CD8-positive, alpha-beta memory T cell (primary cell): Measurements from ENCODE around the gene CEP85. TPM values are rescaled to one million over a fixed set of nuclear protein-coding genes. Genes with fewer than 3 reads are reported as not detected.

Experiments used
- CTCF ChIA-PET: fragments of 350-600 bp; sonication (Branson Sonifier 250); formaldehyde crosslinking; loops from one replicate; lab custom pipeline; 2021; ENCODE audit warnings: antibody characterized with exemption; lab: Charles Lee
- POLR2A ChIA-PET: fragments of 350-600 bp; sonication (Branson Sonifier 250); formaldehyde crosslinking; loops from one replicate; lab custom pipeline; 2021; ENCODE audit warnings: antibody characterized with exemption; lab: Charles Lee
- DNase-seq, 5 donors: peaks; one replicate each; pipeline versions ENCODE4 v3.0.0 to v3.0.0-alpha.2; 2020 to 2022; ENCODE audit warnings: mixed read lengths in 1 of 5
- H3K27ac ChIP-seq: one replicate; pipeline ENCODE4 v1.7.0; 2013; ENCODE audit warnings: low read depth, mild to moderate bottlenecking, low read length, moderate library complexity
- H3K27me3 ChIP-seq: 2 replicates; pipeline ENCODE4 v1.7.0; 2013; ENCODE audit warnings: low read length, mild to moderate bottlenecking; ENCODE audit not compliant: insufficient read depth, poor library complexity, severe bottlenecking
- H3K36me3 ChIP-seq: 2 replicates; pipeline ENCODE4 v1.7.0; 2013; ENCODE audit warnings: mild to moderate bottlenecking, low read length, moderate library complexity; ENCODE audit not compliant: insufficient read depth
- H3K4me1 ChIP-seq: 2 replicates; pipeline ENCODE4 v1.7.0; 2013; ENCODE audit warnings: mild to moderate bottlenecking, low read length, moderate library complexity; ENCODE audit not compliant: insufficient read depth
- H3K4me3 ChIP-seq: 2 replicates; pipeline ENCODE4 v1.7.0; 2013; ENCODE audit warnings: mild to moderate bottlenecking, low read length
- H3K9me3 ChIP-seq: 2 replicates; pipeline ENCODE4 v1.7.0; 2013; ENCODE audit warnings: mild to moderate bottlenecking, low read length
- H3K27ac Mint-ChIP-seq, 8 donors: one replicate each; pipeline ENCODE4 v1.8.0; 2020 to 2021; ENCODE audit warnings: mixed read lengths in 8 of 8, mild to moderate bottlenecking in 6 of 8, inconsistent platforms in 3 of 8, moderate library complexity in 3 of 8
- H3K27me3 Mint-ChIP-seq, 2 donors: one replicate each; pipeline ENCODE4 v1.8.0; 2020 to 2021; ENCODE audit warnings: mixed read lengths in 2 of 2, mild to moderate bottlenecking in 1 of 2, moderate library complexity in 1 of 2
- H3K36me3 Mint-ChIP-seq, 3 donors: one replicate each; pipeline ENCODE4 v1.8.0; 2020 to 2021; ENCODE audit warnings: mixed read lengths in 3 of 3, inconsistent platforms in 1 of 3, mild to moderate bottlenecking in 1 of 3
- H3K4me1 Mint-ChIP-seq, 3 donors: one replicate each; pipeline ENCODE4 v1.8.0; 2020 to 2021; ENCODE audit warnings: mixed read lengths in 3 of 3, inconsistent platforms in 1 of 3, mild to moderate bottlenecking in 1 of 3
- H3K4me3 Mint-ChIP-seq, 7 donors: one replicate each; pipeline ENCODE4 v1.8.0; 2020 to 2021; ENCODE audit warnings: mixed read lengths in 7 of 7, mild to moderate bottlenecking in 6 of 7, moderate library complexity in 4 of 7, inconsistent platforms in 2 of 7
- H3K9me3 Mint-ChIP-seq, 5 donors: one replicate each; pipeline ENCODE4 v1.8.0; 2020 to 2022; ENCODE audit warnings: mixed read lengths in 5 of 5, mild to moderate bottlenecking in 3 of 5, moderate library complexity in 2 of 5, inconsistent platforms in 1 of 5
- polyA plus RNA-seq: library from polyadenylated mRNA; unstranded; fragments of 300-500 nt; fragmentation: Illumina TruSeq; gene quantifications from one replicate; pipeline ENCODE4 v1.2.3, GENCODE V29; 2021
- total RNA-seq, 2 experiments: library from RNA; stranded (reverse); gene quantifications; one replicate each; pipeline ENCODE4 v1.2.3, GENCODE V29; 2021

Gene CEP85
- total and polyA plus RNA-seq, 3 experiments from 2014 or later, result 7.7 to 29.7 (median 28.8) TPM

DNA sequence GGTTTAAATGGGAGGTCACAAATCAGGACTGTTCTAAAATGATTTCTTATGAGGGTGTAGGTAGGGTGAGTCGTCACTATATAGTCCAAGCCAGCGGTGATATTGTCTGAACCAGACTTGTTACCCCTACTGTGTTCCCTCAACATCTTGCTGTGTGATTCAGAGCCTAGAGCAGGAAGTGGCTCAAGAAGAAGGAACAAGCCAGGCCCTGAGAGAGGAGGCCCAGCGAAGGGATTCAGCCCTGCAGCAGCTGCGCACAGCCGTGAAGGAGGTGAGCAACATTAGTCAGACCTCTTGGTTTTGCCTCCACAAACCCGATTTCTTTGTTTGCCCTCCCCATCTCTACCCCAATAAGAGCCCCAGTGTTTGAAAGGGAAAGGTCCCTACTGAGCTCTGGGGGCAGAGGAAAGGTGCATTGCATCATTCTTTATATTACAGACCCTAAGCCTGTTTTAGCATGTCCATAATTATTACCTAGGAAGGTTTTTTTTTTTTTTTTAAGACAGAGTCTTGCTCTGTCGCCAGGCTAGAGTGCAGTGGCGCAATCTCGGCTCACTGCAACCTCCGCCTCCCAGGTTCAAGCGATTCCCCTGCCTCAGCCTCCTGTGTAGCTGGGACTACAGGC is 40.9 kb downstream of the CEP85 start:
- H3K4me3 Mint-ChIP-seq, result no peak overlapping the region
- peaks cover 5 to 41% (median 14%) of the 10 kb centered on the region in 3 donors for H3K36me3 Mint-ChIP-seq
- CTCF ChIA-PET, result interaction anchor here (0.8 to 21.9 kb wide), 22 partner anchors 9 to 141 kb away, joined by 3 to 840 read pairs (median 5); partner anchors contain the start of genes CD52, UBXN11 and ZNF593

DNA sequence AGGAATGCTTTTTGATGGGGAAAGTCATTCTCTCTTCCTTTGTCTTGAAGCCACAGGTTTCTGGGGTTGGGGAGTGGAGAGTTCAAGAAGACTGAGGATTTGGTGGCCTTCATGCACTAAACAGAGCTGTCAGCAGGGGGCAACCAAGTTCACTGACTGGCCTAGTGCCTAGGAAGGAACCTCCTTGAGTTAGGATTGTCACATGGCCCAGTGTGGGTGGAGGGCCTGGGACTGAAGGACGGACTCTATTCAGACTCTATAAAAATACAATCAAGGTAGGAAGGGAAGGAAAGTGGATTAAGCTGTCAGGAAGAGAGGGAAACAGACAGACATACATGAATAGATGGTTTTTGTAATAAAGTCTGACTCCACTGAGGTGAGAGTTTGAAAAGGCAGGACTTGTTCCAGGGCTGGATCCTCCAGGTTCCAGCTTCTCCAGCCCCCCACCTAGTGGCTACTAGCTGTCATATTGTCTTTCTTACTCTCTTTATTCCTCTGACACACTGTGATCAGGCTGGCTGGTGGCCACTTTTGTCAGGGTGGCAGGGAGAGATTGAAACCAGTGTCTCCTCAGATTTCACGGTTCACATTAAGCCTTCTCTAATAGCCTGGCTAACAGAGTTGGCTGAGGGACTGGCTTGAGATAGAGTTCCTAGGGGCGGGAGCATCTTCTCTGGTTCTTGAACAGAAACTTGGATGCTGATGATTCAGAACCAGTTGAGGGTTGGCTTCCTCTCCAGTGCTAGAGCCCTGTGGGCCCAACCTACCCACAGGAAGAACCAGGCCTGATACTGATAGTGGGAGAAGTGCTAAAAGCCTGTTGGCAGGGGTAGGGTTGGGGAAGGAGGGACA is 41.8 kb downstream of the CEP85 start:
- Histone ChIP-seq H3K27me3 (no peaks in the 10 kb centered on the region), H3K4me1 (peaks cover 48% of the 10 kb centered on the region), H3K27ac (peak overlapping the region; percentile 54), H3K9me3 (no peaks in the 10 kb centered on the region), H3K36me3 (peaks cover 21% of the 10 kb centered on the region), H3K4me3 (peak overlapping the region; percentile 19)
- Mint-ChIP-seq H3K36me3 (peaks cover 0 to 39% (median 17%) of the 10 kb centered on the region in 3 donors), H3K27ac (peak overlapping the region; percentile 84 to 99 (median 96)), H3K9me3 (no peaks in the 10 kb centered on the region), H3K4me3 (peak overlapping the region; percentile 35 to 84 (median 67)), H3K4me1 (peaks cover 47 to 52% (median 49%) of the 10 kb centered on the region in 3 donors), H3K27me3 (no peaks in the 10 kb centered on the region)
- CTCF ChIA-PET, result interaction anchor here (0.7 to 21.9 kb wide), 25 partner anchors 10 to 196 kb away, joined by 3 to 840 read pairs (median 5); partner anchors contain the start of genes CD52, CEP85, UBXN11 and ZNF593
- POLR2A ChIA-PET, result interaction anchor here (0.6 to 8.3 kb wide), 7 partner anchors 9 to 142 kb away, joined by 3 to 104 read pairs (median 5); partner anchors contain the start of gene CD52
- peak; percentile 59 to 83 (median 73) for DNase-seq

More for the DNA sequence above, 40.9 kb downstream of the CEP85 start:
- Mint-ChIP-seq H3K9me3 (peaks cover 0 to 2% (median 0%) of the 10 kb centered on the region in 5 donors), H3K4me1 (peaks cover 45 to 52% (median 45%) of the 10 kb centered on the region in 3 donors), H3K27ac (peak overlapping the region in 7 of 8 donors; percentile 5 to 99 (median 31)), H3K27me3 (no peaks in the 10 kb centered on the region)
- H3K4me1 ChIP-seq, result peaks cover 44% of the 10 kb centered on the region
- no peak overlapping the region for H3K4me3 ChIP-seq
- POLR2A ChIA-PET, result interaction anchor here (1.2 to 8.3 kb wide), 4 partner anchors 10 to 142 kb away, joined by 4 to 104 read pairs (median 10); partner anchors contain the start of gene CD52
- H3K36me3 ChIP-seq, result peaks cover 27% of the 10 kb centered on the region
- no peaks in the 10 kb centered on the region for H3K27me3 ChIP-seq
- DNase-seq, result no peak
- peak overlapping the region; percentile 54 for H3K27ac ChIP-seq
- H3K9me3 ChIP-seq, result no peaks in the 10 kb centered on the region

DNA sequence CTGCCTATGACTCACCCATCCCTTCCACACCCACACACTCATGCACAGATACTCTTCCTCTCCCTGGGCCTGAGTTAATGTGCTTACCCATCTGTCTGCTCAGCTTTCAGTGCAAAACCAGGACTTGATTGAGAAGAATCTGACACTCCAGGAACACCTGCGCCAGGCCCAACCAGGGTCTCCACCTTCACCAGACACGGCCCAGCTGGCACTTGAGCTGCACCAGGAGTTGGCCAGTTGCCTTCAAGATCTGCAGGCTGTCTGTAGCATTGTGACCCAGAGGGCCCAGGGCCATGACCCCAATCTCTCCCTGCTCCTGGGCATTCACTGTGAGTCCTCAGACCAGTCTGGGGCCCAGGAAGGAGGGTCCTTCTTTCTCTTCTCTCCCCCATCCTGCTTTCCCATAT is 42.4 kb downstream of the CEP85 start:
- peak overlapping the region; percentile 35 to 84 (median 67) for H3K4me3 Mint-ChIP-seq
- no peaks in the 10 kb centered on the region for H3K9me3 Mint-ChIP-seq
- H3K4me1 Mint-ChIP-seq, result peaks cover 53 to 58% (median 55%) of the 10 kb centered on the region in 3 donors
- no peaks in the 10 kb centered on the region for H3K27me3 Mint-ChIP-seq
- H3K27ac Mint-ChIP-seq, result peak overlapping the region; percentile 84 to 99 (median 96)
- H3K36me3 Mint-ChIP-seq, result peaks cover 5 to 39% (median 21%) of the 10 kb centered on the region in 3 donors
- CTCF ChIA-PET, result interaction anchor here (0.7 to 21.9 kb wide), 23 partner anchors 10 to 149 kb away, joined by 3 to 840 read pairs (median 5); partner anchors contain the start of genes CD52, CEP85 and UBXN11
- Histone ChIP-seq H3K27me3 (no peaks in the 10 kb centered on the region), H3K9me3 (no peaks in the 10 kb centered on the region), H3K36me3 (peaks cover 14% of the 10 kb centered on the region), H3K27ac (peak overlapping the region; percentile 54), H3K4me1 (peaks cover 54% of the 10 kb centered on the region), H3K4me3 (peak overlapping the region; percentile 19)
- POLR2A ChIA-PET, result interaction anchor here (1.3 to 8.3 kb wide), 6 partner anchors 9 to 141 kb away, joined by 3 to 104 read pairs (median 11); partner anchors contain the start of gene CD52
- DNase-seq, result no peak

DNA sequence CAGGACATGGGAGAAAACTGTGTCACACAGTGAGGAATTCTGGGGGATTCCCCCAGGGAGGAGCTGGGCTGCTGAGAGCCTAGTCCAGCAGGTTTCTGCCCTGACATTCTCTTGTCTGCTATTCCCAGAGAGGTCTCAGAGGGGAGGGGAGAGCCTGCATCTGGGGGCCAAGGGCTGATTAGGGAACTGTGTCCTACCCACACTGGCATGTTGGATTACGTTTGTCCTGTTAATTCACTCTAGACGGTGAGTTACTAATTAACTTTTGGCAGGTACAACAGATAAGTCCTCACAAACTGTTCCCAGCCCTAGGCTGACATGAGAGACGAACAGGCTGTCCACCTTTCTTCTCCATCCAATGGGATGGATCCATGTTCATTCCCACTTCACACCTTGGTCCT is 43.3 kb downstream of the CEP85 start:
- no peaks in the 10 kb centered on the region for H3K27me3 ChIP-seq
- no peaks in the 10 kb centered on the region for H3K27me3 Mint-ChIP-seq
- ChIA-PET POLR2A (interaction anchor here (1.0 to 8.3 kb wide), 5 partner anchors 9 to 140 kb away, joined by 3 to 104 read pairs (median 8); partner anchors contain the start of gene CD52), CTCF (interaction anchor here (0.7 to 21.9 kb wide), 10 partner anchors 10 to 139 kb away, joined by 3 to 840 read pairs (median 14); partner anchors contain the start of genes CD52 and UBXN11)
- H3K27ac Mint-ChIP-seq, result peak overlapping the region; percentile 84 to 99 (median 96)
- H3K4me1 ChIP-seq, result peaks cover 62% of the 10 kb centered on the region
- peaks cover 8 to 40% (median 21%) of the 10 kb centered on the region in 3 donors for H3K36me3 Mint-ChIP-seq
- H3K4me1 Mint-ChIP-seq, result peaks cover 58 to 64% (median 63%) of the 10 kb centered on the region in 3 donors
- H3K27ac ChIP-seq, result peak overlapping the region; percentile 54
- no peaks in the 10 kb centered on the region for H3K9me3 Mint-ChIP-seq
- no peaks in the 10 kb centered on the region for H3K9me3 ChIP-seq
- peaks cover 14% of the 10 kb centered on the region for H3K36me3 ChIP-seq
- no peak overlapping the region for H3K4me3 ChIP-seq
- no peak for DNase-seq
- H3K4me3 Mint-ChIP-seq, result peak overlapping the region in 3 of 7 donors; percentile 8 to 76 (median 52)

DNA sequence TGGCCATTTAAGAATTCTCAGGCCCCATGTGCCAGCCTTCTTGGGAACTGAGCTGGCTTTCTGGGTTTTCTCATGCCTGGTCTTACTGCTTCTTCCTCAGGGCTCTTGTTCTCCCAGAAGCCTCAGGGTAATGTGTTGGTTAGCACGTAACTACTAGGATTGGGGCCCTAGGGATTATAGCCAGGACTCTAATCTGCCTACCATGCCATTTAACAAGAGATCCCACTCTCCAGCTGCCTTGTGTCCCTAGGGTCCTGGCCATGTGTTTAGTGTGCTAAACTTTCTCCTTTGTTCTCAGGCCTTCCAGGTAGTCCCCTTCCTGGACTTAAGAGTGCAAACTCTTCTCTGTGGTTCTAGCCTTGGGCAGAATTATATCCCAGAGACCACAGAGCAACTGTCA is 43.7 kb downstream of the CEP85 start:
- H3K9me3 ChIP-seq, result no peaks in the 10 kb centered on the region
- H3K27ac ChIP-seq, result peak overlapping the region; percentile 54
- CTCF ChIA-PET, result interaction anchor here (0.7 to 21.9 kb wide), 7 partner anchors 9 to 119 kb away, joined by 3 to 840 read pairs (median 7); partner anchors contain the start of genes CD52 and UBXN11
- peak overlapping the region; percentile 84 to 99 (median 96) for H3K27ac Mint-ChIP-seq
- H3K4me1 Mint-ChIP-seq, result peaks cover 63 to 69% (median 67%) of the 10 kb centered on the region in 3 donors
- no peak overlapping the region for H3K4me3 ChIP-seq
- DNase-seq, result no peak
- POLR2A ChIA-PET, result interaction anchor here (1.0 to 8.3 kb wide), 4 partner anchors 8 to 140 kb away, joined by 3 to 104 read pairs (median 16); partner anchors contain the start of gene CD52
- no peaks in the 10 kb centered on the region for H3K27me3 ChIP-seq
- H3K36me3 Mint-ChIP-seq, result peaks cover 8 to 42% (median 21%) of the 10 kb centered on the region in 3 donors
- no peaks in the 10 kb centered on the region for H3K27me3 Mint-ChIP-seq
- H3K9me3 Mint-ChIP-seq, result no peaks in the 10 kb centered on the region
- peak overlapping the region in 5 of 7 donors; percentile 41 to 90 (median 46) for H3K4me3 Mint-ChIP-seq
- peaks cover 66% of the 10 kb centered on the region for H3K4me1 ChIP-seq
- peaks cover 14% of the 10 kb centered on the region for H3K36me3 ChIP-seq

DNA sequence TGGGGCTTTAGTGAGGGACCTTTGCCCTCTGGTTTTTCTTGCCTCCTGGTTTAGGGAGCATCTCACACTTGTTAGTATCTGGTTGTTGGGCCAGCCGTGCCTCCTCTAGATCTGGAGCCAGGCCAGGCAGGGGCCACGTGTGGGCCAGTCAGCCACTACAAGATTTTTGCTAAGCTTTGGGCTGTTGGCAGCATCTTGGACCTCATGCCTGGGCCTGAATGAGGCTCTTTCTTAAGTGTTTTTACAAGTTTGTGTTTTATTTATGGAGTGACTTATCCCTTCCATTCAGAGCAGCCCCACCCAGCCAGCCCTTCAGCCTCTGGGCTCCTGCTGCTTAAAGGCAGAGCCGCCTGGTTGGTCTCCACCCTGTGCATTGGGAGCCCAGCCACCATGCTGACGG is 44.3 kb downstream of the CEP85 start:
- Histone ChIP-seq H3K9me3 (no peaks in the 10 kb centered on the region), H3K36me3 (peaks cover 14% of the 10 kb centered on the region), H3K27ac (peak overlapping the region; percentile 86), H3K27me3 (no peaks in the 10 kb centered on the region), H3K4me1 (peaks cover 72% of the 10 kb centered on the region), H3K4me3 (no peak overlapping the region)
- H3K4me1 Mint-ChIP-seq, result peaks cover 69 to 75% (median 73%) of the 10 kb centered on the region in 3 donors
- CTCF ChIA-PET, result interaction anchor here (1.6 to 21.9 kb wide), 5 partner anchors 9 to 112 kb away, joined by 3 to 840 read pairs (median 18); partner anchors contain the start of genes CD52 and UBXN11
- POLR2A ChIA-PET, result interaction anchor here (4.9 to 8.3 kb wide), 2 partner anchors 11 to 42 kb away, joined by 27 to 104 read pairs; partner anchors contain the start of gene CD52
- DNase-seq, result no peak
- peaks cover 8 to 44% (median 19%) of the 10 kb centered on the region in 3 donors for H3K36me3 Mint-ChIP-seq
- H3K27ac Mint-ChIP-seq, result peak overlapping the region; percentile 84 to 99 (median 96)
- no peaks in the 10 kb centered on the region for H3K9me3 Mint-ChIP-seq
- H3K4me3 Mint-ChIP-seq, result peak overlapping the region; percentile 41 to 95 (median 82)
- no peaks in the 10 kb centered on the region for H3K27me3 Mint-ChIP-seq
